GM12864 (cell line): ENCODE results near the gene SRPK1.

Source experiments
- DNase-seq: peaks from one replicate; pipeline ENCODE4 v3.0.0-alpha.2; 2011; ENCODE audit warnings: low read depth
- H3K4me3 ChIP-seq: 2 replicates; pipeline ENCODE4 v1.5.1; 2011; ENCODE audit warnings: mild to moderate bottlenecking, low read depth, low read length, control low read depth
- TF ChIP-seq, protein P1 (sequence below): IDR thresholded peaks from 2 replicates; pipeline ENCODE4 v1.5.1; 2011; ENCODE audit warnings: low read depth, mild to moderate bottlenecking, moderate library complexity, low read length, control low read depth, inconsistent platforms; ENCODE audit errors: missing control alignments

The SRPK1 gene

DNA sequence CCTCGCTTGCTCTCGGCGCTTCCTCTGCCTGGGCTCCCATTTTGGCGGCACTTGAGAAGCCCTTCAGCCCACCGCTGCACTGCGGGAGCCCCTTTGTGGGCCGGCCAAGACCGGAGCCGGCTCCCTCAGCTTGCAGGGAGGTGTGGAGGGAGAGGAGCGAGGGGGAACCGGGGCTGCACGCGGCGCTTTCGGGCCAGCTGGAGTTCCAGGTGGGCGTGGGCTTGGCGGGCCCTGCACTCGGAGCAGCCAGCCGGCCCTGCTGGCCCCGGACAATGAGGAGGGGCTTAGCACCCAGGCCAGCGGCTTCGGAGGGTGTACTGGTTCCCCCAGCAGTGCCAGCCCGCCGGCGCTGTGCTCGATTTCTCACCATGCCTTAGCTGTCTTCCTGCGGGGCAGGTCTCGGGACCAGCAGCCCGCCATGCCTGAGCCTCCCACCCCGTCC, 10.2 kb upstream of the SRPK1 start:
- TF ChIP-seq, protein P1, sequence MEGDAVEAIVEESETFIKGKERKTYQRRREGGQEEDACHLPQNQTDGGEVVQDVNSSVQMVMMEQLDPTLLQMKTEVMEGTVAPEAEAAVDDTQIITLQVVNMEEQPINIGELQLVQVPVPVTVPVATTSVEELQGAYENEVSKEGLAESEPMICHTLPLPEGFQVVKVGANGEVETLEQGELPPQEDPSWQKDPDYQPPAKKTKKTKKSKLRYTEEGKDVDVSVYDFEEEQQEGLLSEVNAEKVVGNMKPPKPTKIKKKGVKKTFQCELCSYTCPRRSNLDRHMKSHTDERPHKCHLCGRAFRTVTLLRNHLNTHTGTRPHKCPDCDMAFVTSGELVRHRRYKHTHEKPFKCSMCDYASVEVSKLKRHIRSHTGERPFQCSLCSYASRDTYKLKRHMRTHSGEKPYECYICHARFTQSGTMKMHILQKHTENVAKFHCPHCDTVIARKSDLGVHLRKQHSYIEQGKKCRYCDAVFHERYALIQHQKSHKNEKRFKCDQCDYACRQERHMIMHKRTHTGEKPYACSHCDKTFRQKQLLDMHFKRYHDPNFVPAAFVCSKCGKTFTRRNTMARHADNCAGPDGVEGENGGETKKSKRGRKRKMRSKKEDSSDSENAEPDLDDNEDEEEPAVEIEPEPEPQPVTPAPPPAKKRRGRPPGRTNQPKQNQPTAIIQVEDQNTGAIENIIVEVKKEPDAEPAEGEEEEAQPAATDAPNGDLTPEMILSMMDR: no peak
- no peak overlapping the region for H3K4me3 ChIP-seq
- no peak for DNase-seq

GRCh38 chr6:35929601-35930000, 8.7 kb upstream of the SRPK1 start:
- no peak overlapping the region for H3K4me3 ChIP-seq
- DNase-seq: no peak
- TF ChIP-seq, protein P1: no peak

- no peak for DNase-seq
- TF ChIP-seq, protein P1: no peak
- H3K4me3 ChIP-seq: no peak overlapping the region
Measured at GRCh38 chr6:35926509-35927215, 5.8 kb upstream of the SRPK1 start.

DNA sequence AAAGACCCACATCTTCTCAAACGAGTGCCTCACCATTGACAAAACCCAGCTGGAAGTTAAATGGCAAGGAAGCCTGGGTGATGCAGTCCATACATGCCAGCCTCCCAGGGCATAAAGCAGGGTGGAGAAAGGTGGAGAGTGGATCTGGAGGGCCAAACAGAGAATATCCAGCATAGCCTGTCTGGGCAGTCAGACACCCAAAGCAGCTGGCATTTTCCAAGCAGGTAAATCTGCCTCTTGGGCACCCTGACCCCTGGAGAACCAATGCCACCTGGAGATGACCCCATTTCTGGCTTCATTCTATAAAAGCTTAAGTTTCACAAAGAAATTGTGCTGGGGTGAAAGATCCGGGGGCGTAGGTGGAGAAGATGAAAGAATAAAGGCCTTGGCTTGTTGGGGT, 5.1 kb upstream of the SRPK1 start:
- TF ChIP-seq, protein P1: no peak
- no peak for DNase-seq
- H3K4me3 ChIP-seq: no peak overlapping the region

DNA sequence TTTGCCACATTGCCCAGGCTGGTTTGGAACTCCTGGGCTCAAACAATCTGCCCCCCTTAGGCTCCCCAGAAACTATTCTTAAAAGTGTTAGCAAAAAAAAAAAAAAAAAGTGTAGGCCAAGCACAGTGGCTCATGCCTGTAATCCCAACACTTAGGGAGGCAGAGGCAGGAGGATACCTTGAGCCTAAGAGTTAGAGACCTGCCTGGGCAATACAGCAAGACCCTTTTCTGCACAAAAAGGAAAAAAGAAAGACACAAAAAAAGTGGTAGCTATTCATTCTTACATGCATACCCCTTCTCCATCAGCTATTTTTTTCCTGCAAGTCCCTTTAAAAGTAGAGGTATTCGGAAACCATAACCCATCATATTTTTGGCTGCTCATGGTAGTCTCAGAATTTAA, 3.2 kb upstream of the SRPK1 start:
- TF ChIP-seq, protein P1: no peak
- no peak overlapping the region for H3K4me3 ChIP-seq
- no peak for DNase-seq

DNA sequence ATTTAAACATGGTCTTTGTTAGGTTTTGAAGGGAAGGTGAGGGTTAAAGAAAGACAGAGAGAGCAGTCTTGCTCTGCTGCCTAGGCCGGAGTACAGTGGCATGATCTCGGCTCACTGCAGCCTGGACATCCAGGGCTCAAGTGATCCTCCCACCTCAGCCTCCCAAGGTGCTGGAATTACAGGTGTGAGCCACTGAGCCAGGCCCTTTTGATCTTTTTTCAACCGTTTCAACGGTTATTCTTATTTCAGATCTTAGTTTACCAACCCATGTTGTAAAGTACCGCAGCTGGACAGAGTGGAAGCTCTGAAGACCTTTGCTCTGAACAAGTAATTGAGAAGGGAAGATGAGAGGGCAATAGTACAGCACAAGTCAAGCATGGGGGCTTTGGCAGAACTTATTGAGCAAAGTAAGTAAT, 1.2 kb upstream of the SRPK1 start:
- TF ChIP-seq, protein P1: no peak
- no peak overlapping the region; the same call in 1 of the 2 replicates for H3K4me3 ChIP-seq
- DNase-seq: no peak
